Stimulated activated naive CD4-positive, alpha-beta T cell (primary cell): Measurements from ENCODE around the gene BRICD5.

Experiments used
- DNase-seq, 6 experiments: peaks; one replicate each; lab custom pipeline; 2025; lab: John Stamatoyannopoulos, UW

The BRICD5 gene

DNA sequence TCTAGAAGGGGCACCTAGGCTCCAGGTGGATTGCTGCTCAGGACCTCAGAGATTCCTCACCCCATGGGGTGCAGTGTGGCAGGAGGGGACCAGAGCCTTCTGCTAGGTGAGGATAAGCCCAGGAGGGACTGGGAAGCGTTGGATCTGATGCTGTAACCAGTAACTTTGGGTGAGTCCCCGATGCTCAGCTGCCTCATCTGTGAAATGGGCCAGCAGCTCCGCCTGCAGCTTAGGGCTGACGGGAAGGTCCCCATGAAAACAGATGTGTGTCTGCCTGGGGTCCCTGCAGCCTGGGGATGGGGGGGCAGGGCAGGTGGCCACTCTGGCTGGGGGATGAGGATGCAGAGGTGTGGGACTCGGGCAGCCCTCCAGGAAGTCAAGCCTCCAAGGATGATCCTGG is 11.6 kb downstream of the BRICD5 start:
- DNase-seq: no peak

DNA sequence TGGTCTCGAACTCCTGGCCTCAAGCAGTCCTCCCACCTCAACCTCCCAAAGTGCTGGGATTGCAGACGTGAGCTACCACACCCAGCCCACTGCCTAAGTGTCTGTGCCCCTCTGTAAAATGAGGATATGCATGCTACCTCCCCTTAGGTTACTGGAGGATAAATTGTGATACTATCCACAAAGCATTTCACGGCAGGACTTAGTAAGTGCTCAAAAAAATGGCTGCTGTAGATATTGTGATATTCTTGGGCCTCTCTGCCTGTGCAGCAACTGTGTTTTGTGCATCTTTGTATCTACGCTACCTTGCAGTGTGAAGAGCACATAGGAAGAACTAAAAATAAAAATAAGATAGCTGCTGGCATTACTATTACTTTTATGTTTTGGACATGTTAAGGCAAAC is 12.4 kb downstream of the BRICD5 start:
- DNase-seq: no peak

DNA sequence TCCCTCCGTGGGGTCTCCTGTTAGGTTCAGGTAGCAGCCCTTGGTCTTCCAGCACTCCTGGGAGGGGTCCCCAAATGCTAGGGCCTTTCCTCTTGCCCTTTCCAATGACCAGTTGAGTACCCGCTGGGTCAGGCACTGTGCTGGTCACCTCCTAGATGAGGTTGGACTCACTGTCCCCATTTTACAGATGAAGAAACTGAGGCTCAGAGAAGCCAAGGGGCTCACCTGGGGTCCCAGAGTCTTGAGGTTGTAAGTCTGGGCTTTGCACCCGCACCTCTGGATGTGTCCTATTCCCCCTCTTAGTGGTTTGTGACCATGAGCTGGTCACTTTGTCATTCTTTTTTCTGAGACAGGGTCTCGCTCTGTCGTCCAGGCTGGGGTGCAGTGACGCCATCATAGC is 12.9 kb downstream of the BRICD5 start:
- no peak for DNase-seq

DNA sequence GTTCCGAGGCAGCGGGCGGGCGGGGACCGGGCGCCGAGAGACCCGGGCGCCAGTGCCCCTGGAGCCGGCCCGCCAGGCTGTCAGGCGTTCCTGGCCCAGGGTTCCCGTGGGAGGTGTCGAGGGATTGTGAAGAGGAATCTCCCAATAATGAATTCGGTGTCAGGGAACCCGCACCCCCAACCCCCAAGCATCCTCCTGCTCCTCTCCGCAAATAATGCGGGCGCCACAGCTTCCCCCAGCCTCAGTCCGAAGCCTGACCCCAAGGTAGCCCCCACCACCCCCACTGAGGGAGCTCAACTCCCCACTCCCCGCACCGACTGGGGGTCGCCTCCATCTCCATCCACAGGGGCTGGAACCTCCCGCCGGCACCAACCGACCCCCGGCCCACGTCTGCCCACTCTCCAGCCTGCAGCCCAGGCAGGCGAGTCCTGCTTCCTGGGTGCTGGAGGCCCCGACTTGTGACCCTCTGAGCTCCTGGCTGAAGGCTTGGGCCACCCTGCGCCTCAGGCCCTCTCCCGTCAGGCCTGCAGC is 13.6 kb downstream of the BRICD5 start:
- no peak for DNase-seq

DNA sequence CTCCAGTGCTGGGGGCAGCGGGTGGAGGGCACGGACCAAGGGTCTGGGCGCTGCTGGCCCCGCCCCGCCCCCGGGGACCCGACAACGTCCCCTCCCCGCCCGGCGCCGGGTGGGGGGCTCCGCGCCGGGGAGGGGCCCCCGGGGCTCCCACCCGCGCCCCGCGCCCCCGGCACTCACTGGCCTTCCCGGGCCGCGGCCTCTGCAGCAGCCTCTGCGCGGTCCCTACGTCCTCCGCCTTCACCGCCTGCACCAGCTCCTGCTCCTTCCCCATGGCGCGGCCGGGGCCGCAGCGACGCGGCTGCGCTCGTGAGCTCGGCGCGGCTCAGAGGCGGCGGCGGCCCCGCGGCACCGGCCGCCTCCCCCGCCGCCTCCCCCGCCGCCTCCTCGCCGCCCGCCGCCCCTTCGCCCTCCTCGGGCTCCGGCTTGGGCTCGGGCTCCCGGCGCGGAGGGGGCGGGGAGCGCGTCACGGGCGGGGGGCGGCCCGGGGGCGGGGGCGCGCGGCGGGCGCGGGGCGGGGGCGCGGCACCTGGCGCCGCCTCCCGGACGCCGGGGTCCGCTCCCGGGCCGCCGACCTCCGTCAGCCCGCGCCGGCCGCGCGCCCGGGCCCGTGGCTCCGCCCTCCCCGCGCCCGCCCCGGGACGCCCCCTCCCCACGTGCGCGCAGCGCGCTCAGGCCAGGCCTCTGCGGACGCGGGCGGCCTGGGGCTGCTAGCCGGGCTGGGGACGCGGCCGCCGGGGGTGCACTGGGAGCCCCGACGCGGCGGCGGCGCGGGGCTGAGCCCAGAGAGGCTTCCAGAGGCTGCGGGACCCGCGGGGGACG is 14.3 kb downstream of the BRICD5 start, which contains the start of gene CASKIN1:
Gene CASKIN1 (minus strand): TSS at position 444 of the 819 bp plus-strand sequence. CDS start 173 bp downstream, at position 271.
- peak in 1 of 6 experiments; percentile 18 for DNase-seq

DNA sequence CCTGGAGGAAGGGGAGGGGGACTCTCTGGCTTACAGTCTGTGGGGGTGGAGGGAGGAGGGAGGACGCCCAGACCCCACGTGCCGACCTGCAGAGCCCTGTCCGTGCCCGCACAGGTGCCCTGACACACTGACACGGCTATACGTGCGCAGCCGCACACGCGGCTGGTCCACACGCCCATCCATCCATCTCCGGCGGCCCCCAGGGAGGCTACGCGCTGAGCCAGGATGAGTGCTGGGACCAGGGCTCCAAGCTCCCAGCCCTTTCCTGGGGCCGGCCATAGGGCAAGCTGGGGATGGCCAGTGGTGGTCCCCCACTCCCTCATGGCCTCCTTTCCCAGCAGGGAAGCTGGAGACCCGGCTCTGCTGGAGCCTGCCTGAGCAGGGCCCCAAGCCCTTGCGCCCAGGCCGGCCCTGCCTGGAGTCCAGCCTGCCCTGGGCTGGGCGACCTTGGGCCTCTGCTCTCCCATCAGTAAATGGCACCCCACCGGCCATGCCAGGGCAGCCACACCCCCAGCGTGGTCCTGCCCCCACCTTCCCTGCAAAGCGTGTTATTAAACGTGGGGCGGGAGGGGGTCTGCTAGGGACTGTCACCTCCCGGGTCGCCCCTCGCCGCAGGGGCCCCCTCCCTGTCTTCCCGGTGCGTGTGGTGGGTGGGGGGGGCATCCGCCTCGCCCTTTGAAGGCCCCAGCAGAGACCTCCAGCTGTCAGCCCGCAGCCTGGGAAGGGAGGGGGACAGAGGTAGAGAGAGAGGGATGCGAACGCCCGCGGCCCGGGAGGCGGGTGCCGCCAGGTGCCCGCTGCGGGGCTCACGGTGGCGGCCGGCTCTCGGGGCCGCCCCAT is 15.1 kb downstream of the BRICD5 start:
- DNase-seq: peak in 1 of 6 experiments; percentile 39

DNA sequence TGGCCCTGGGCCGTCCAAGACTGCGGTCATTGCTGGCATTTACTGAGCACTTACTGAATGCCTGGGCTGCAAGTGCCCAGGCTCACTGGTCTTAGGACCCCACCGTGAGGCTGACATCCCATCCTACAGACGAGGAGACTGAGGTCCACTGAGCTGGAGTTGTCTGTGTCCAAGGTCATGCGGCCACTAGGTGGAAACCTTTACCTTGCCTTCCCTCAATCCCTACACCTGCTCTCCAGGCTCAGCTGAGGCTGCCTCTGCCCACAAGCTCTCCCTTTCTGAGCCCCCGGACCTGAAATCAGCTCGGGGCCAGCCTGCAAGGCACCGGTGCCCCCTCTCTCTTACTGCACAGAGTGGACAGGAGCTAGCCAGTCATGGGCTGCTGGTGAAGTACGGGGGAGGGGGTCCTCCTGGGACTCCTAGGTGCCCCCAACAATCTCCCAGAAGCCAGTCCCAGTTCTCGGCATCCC is 15.8 kb downstream of the BRICD5 start:
- DNase-seq: peak; percentile 28 to 60 (median 34)

DNA sequence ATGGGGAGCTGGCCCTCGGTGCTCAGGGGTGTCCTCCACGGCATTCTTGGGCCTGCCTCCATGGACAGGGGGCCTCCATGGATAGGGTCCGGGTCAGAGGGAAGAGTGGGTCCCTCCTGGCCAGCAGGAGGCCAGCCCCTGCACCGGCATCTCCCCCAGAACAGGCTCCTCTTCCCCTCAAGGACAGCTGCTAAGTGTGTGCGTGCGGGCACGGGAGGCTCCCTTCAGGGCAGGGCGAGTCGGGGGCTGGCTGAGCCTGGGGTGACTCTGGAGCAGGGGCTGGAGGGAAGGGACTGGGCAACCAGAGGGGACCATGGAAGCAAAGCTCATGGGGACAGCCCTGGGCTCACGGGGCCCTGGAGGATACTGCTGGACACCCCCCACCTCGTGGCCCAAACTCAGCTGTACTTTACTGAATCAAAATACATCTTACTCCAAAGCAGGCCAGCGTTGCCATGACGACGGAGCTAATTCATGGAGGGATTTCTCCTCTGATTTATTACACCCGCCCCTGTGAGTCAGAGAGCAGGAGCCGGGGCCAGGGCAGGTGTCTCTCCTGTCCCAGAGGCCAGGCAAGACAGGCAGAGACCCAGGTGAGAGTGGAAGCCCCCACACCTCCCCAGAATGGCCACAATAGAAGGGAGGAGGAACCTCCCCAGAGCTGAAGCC is 16.4 kb downstream of the BRICD5 start:
- DNase-seq: no peak

DNA sequence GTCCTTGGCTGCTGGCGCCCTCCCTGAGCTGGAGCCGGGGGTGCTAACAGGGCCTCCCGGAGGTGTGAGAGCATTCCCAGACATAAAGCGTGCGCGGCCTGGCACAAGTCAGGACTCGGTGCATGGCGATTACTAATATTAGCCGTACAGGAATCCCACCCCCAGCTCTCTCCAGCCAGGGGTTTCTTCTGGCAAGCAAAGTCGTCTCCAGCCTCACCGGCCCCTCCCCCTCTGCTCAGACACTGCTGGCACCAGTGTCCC is 19.3 kb downstream of the BRICD5 start:
- no peak for DNase-seq

DNA sequence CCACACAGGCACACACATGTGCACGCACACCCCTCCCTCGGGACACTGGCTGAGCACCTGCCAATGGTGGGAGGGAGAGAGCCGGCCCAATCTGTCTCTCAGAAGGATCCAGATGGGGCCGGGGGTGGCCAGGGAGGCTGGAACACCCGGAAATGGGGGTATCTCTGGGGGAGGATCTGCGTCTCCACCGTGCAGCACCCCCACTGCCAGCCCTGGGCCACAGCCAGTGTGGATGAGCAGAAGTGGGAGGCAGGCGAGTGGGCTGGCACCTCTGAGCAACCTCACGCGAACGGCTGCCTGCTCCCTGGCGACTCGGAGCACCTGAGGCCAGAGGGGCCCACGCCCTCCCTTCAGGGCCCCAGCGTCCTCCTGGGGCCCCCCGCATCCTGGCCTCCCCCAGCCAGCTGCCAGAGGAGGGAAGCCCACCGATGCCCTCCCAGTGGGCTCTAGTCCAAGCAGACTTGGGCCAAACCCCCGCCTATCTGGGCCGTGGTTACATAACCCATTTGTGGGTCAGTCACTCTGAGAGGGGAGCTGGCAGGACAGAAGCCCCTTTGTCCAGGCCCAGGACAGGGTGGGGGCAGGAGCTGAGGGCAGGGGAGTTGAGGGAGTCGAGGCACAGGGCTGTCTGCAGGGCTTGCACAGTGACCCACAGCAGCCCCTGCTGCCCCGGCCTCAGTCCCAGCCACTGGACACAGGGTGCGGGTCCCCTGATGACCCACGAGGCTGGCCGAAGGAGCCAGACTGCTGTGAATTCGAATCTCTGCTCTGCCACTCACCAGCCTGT is 19.8 kb downstream of the BRICD5 start:
- no peak for DNase-seq

DNA sequence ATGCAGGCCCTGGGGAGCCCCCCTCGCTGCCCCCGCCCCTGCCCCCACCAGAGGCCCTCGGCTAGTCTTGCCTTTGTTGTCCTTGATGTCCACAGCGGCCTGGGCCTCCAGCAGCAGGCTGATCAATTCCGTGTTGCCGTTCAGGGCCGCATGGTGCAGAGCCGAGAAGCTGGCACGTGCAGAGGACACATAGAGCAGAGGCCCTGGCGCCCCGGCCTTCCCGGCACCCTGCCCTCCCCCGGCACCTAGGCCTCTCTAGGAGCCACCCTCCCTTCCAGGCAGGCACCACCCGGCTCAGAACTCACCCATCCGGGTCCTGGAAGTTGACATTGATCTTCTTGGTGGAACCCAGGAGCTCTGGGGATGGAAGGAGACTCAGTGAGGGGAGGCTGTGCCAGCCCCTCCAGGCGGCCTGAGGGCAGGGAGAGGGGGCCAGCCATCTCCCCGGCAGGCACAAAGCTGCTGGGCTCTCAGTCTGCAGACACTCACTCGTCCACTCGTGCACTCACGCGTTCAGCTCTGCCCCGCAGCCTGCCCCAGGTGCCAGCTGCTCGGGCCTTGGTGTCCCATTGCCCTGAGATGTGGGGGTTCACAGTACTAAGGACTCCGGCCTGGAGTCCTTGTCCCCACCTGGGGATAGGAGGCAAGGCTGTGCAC is 20.5 kb downstream of the BRICD5 start:
- DNase-seq: no peak

DNA sequence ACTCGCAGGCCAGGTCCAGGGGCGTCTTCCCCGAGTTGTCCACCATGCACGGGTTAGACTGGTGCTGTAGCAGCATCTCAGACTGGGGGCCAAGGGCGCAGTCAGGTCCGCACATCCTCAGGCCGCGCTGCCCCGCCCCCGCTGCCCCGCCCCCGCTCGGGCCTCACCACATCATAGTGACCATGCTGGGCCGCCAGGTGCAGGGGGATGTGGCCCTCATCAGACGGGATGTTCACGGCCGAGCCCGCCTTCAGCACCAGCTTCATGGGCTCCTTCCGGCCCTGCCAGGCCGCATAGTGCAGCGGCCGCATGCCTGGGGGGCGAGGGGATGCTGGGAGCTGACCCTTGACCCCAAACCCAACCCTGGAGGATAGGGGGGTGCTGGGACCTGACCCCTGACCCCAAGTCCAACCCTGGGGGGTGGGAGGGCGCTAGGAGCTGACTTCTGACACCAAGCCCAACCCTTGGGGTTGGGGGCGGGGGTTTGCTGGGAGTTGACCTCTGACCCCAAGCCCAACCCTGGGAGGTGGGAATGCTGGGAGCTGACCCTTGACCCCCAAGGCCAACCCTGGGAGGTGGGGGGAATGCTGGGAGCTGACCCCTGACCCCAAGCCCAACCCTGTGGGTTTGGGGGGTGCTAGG is 21.3 kb downstream of the BRICD5 start:
- DNase-seq: no peak

DNA sequence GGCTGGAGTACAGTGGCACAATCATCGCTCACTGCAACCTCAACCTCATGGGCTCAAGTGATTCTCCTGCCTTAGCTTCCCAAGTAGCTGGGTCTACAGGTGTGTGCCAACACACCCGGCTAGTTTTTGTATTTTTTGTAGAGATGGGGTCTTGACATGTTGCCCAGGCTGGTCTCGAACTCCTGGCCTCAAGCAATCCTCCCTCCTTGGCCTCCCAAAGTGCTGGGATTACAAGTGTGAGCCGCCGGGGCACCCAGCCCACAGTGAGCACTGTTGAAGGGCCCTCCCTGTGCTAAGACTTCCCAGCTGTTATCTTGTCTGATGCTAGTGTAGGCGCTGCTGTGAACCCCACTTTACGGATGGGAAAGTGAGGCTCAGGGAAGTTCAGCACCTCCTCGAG is 22.3 kb downstream of the BRICD5 start:
- DNase-seq: no peak

DNA sequence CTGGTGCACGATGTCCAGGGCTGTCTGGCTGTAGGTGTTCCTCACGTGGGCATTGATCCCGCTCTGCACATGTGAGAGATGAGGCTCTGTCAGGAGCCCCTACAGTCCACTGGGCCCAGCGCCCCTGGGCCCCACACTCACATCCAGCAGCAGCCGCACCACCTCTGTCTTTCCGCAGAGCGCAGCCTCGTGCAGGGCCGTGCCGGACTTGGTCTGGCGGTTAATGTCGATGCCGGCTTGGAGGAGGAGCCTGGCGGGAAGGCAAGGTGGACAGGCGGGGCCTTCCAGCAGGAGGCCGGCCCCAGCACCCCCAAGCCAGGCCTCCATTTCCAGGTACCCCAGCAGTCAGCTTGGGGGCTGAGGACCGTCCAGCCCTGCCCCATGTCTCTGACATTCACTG is 23.5 kb downstream of the BRICD5 start:
- no peak for DNase-seq

DNA sequence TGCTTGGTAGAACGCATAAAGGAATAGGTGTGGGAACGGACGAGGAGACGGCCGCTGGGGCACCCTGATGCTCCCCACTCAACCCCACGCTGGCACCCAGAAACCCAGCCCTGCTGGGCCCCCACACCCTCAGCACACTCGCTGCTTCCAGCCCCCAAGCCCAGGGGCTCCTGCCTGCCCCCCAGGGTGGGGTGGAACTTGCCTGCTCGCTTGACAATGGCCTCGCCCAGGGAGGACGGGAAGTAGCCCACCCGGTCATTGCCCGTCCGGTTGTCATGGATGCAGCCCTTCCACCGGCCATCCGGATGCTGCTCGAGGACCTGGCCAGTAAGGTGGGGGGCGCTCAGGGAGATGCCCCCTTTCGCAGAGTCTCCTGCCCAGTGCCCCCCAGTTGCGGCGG is 24.2 kb downstream of the BRICD5 start:
- DNase-seq: no peak

DNA sequence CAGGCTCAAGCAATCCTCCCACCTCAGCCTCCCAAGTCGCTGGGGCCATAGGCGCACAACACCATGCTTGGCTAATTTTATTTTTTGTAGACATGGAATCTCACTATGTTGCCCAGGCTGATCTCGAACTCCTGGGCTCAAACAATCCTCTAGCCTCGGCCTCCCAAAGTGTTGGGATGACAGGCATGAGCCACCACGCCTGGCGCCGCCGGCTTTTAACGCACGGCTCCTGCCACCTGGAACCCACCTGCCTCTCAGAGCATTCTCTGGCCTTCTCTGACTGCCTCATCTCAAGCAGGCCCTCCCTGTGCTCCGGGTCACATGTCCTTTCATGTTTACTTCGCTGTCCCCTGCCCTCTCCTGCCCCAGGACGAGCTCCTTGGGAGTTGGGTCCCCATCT is 24.6 kb downstream of the BRICD5 start:
- no peak for DNase-seq

DNA sequence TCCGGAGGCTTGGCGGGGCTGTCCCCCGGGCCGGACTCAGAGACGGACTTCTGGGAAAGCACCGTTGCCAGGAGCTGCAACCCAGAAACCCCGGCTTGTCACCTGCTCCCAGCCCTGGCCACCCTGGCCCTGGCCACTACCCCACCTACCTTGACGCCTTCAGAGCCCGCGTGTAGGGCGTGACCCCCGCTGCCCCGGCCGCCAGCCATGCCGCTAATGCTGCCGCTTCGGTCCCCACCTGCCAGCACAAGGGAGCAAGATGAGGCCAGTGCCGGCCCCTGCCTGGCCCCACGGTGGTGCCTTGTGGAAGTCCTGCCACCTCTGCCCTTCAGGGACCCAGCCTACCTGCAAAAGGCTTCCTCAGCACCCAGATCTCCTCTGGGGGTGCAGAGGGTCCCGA is 25.7 kb downstream of the BRICD5 start:
- DNase-seq: no peak

DNA sequence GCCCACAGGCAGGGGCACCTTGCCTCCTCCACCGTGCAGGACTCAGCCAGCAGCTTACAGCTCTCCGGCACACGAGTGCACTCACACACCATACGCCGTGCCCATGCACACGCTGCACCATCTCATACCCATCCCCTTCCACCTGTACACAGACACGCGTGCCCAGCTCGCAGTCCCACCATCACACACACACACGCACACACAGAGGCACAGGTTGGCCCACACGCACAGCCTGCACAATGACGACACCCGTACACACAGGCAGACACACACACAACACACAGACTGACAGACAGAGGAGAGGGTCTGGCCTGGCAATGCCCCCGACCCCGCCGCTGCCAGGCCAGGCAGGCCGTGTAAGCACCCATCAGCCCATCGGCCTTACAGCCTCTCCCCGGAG is 26.3 kb downstream of the BRICD5 start:
- DNase-seq: no peak

DNA sequence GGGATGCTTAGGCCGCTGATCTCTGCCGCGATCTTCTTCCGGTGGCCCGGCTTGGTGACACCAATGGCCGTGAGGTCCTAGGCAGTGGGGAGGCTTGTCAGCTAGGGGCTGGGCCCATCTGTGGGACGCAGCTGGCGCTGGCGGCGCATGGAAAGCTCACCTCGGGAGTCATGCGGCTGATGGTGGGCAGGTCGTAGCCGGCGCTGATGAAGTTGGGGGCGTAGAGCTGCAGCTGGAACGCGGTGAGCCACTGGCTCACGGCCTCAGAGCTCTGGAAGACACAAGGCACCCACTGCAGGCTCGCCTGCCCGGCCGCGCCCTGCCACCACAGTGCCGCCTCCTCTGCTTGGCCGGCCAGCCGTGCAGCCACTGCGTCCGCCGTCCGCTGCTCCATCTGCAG is 27.0 kb downstream of the BRICD5 start:
- DNase-seq: peak in 1 of 6 experiments; percentile 5

DNA sequence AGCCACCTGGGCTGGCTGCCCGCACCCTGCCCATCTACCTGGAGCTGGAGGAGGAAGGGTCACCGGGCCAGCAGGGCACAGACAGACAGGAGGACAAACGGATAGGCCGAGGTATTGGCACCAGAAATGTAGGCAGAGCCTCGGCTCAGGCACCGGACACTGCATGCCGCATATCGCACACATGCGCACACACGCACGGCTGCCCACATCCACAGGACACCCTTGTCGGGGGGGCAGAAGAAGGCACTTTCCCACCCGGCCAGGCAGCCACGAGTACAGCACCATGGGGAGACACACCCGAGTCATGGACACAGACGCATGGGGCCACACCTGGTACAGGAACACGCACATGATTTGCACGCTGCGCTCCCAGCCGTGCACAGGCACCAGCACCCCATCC is 28.7 kb downstream of the BRICD5 start:
- DNase-seq: no peak
